Nephron (organoid): ENCODE measurements around the gene FUT3.

Source experiments
- H3K27ac Mint-ChIP-seq, 3 experiments: 2 replicates each; pipeline ENCODE4 v1.8.0; 2020; ENCODE audit warnings: mixed read lengths in 3 of 3, mild to moderate bottlenecking in 2 of 3, moderate library complexity in 1 of 3
- H3K27me3 Mint-ChIP-seq: 2 replicates; pipeline ENCODE4 v1.8.0; 2021; ENCODE audit warnings: low read depth, mild to moderate bottlenecking, moderate library complexity, mixed read lengths
- H3K36me3 Mint-ChIP-seq: 2 replicates; pipeline ENCODE4 v1.8.0; 2020; ENCODE audit warnings: low read depth, mixed read lengths
- H3K4me1 Mint-ChIP-seq: 2 replicates; pipeline ENCODE4 v1.8.0; 2020; ENCODE audit warnings: mixed read lengths
- H3K4me3 Mint-ChIP-seq, 3 experiments: 2 replicates each; pipeline ENCODE4 v1.8.0; 2020; ENCODE audit warnings: mild to moderate bottlenecking in 3 of 3, mixed read lengths in 3 of 3, moderate library complexity in 2 of 3
- H3K9me3 Mint-ChIP-seq: 2 replicates; pipeline ENCODE4 v1.8.0; 2020; ENCODE audit warnings: mixed read lengths
- TF ChIP-seq, protein P1 (sequence below), 3 experiments: fragments of 200-600 bp; sonication (generic); IDR thresholded peaks; one replicate each; pipeline ENCODE4 v1.5.0; 2021; ENCODE audit warnings: antibody characterized with exemption in 3 of 3; ENCODE audit not compliant: unreplicated experiment in 3 of 3

FUT3 gene

DNA sequence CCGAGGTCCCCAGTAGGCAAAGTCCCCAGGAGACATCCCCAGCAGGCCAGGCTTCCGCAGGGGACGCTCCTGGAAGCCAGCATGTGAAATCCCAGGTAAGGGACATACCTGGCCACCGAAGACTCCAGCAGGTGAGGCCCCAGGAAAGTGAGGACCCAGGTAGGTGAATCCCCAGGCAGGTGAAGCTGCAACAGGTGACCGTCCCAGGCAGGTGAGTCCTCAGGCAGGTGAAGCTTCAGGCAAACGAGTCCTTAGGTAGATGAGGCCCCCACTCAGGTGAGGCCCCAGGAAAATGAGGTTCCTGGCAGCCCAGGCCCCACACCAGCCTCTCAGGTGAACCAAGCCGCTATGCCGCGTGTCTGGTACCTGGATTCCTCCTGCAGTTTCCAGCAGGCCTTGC, 20.1 kb downstream of the FUT3 start:
- H3K4me1 Mint-ChIP-seq: peaks cover 12% of the 10 kb centered on the region
- H3K27me3 Mint-ChIP-seq: peaks cover 11% of the 10 kb centered on the region
- H3K9me3 Mint-ChIP-seq: no peaks in the 10 kb centered on the region
- H3K27ac Mint-ChIP-seq: no peak overlapping the region
- H3K36me3 Mint-ChIP-seq: no peaks in the 10 kb centered on the region
- no peak overlapping the region for H3K4me3 Mint-ChIP-seq
- TF ChIP-seq, protein P1, sequence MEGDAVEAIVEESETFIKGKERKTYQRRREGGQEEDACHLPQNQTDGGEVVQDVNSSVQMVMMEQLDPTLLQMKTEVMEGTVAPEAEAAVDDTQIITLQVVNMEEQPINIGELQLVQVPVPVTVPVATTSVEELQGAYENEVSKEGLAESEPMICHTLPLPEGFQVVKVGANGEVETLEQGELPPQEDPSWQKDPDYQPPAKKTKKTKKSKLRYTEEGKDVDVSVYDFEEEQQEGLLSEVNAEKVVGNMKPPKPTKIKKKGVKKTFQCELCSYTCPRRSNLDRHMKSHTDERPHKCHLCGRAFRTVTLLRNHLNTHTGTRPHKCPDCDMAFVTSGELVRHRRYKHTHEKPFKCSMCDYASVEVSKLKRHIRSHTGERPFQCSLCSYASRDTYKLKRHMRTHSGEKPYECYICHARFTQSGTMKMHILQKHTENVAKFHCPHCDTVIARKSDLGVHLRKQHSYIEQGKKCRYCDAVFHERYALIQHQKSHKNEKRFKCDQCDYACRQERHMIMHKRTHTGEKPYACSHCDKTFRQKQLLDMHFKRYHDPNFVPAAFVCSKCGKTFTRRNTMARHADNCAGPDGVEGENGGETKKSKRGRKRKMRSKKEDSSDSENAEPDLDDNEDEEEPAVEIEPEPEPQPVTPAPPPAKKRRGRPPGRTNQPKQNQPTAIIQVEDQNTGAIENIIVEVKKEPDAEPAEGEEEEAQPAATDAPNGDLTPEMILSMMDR (IDR thresholded peaks at IDR 0.05; ENCODE audit: unreplicated experiment in 3 of 3): no peak

DNA sequence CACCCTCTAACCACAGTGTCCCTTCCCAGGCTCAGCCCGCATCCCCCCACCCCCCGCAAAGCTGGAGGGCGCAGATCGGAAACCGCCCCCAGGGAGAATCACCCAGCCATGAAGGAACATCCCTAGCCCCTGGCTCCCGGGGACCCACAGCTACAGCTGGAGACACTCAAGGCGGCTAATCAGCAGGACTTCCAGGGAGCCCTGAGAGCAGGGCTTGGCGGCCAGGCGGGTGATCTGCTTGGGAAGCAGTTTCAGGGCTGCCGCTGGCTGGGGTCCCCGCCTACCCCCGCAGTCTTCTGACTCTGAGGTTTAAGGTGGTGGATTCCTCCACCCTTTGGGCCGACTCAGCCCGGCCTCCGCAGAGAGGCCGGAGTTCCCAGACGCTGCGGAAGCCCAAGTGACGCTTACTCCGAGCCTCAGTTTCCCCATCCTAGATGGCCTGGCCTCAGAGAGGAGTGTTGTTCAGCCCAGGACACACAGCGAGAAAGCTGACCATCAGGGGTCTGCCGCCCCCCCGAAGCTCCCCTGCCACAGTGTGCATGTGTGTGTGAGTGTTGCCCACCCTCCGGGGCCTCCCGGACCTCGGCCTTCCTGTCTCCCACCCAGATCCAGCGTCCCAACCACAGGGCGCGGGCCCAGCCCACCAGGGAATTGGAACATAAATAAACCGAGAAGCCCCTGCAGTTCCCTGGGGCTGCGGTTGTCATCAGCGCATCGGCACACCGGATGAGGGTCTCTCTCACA, 21.5 kb downstream of the FUT3 start:
- peak overlapping the region; percentile 67 to 99 (median 68) for H3K27ac Mint-ChIP-seq
- H3K4me1 Mint-ChIP-seq: peaks cover 12% of the 10 kb centered on the region
- TF ChIP-seq, protein P1 (IDR thresholded peaks at IDR 0.05; ENCODE audit: unreplicated experiment in 3 of 3): no peak
- H3K36me3 Mint-ChIP-seq: no peaks in the 10 kb centered on the region
- H3K27me3 Mint-ChIP-seq: peaks cover 11% of the 10 kb centered on the region
- peak overlapping the region; percentile 74 to 84 (median 77) for H3K4me3 Mint-ChIP-seq
- no peaks in the 10 kb centered on the region for H3K9me3 Mint-ChIP-seq

DNA sequence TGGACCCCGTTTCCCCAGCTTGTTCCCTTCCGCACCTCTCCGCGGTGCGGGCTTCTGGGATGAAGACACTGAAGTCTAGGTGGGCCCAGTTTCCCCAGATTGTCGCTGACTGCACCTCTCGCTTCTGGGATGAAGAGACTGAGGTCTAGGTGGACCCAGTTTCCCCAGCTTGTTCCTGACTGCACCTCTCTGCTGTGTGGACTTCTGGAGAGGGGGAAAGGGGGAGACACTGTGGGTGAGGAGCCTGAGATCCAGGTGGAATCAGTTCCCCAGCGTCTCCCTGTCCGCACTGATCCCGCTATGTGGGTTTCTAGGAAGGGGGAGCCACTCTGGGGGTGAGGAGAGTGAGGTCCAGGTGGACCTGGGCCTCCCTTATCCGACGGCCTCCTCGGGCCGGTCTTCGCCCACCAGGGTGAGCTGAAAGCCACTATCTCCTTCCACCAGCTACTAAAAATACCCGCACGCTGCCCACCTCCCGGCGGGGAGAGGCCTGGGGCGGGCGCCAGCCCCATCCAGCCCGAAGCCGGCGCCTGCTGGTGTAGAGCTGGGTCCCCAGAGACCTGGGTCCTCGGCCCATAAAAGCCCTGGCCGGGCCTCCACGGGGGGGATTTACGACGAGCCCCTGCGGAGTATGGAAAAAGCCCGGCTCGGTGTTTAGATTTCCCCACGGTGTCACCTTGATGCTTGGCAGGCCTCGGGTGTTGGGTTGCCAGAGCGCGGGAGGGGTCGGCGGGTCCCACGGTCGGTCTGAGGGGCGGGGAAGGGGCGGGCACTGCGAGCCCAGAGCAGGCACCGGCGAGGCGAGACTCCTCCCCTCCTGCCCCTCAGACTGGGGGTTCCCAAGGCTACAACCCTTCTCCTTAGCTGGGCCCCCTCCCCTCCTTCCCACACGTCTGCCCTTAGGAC, 22.3 kb downstream of the FUT3 start:
- no peaks in the 10 kb centered on the region for H3K9me3 Mint-ChIP-seq
- H3K4me1 Mint-ChIP-seq: peaks cover 12% of the 10 kb centered on the region
- TF ChIP-seq, protein P1 (IDR thresholded peaks at IDR 0.05; ENCODE audit: unreplicated experiment in 3 of 3): no peak
- peak overlapping the region; percentile 97 to 99 (median 98) for H3K27ac Mint-ChIP-seq
- peaks cover 7% of the 10 kb centered on the region for H3K27me3 Mint-ChIP-seq
- peak overlapping the region; percentile 99 for H3K4me3 Mint-ChIP-seq
- no peaks in the 10 kb centered on the region for H3K36me3 Mint-ChIP-seq

DNA sequence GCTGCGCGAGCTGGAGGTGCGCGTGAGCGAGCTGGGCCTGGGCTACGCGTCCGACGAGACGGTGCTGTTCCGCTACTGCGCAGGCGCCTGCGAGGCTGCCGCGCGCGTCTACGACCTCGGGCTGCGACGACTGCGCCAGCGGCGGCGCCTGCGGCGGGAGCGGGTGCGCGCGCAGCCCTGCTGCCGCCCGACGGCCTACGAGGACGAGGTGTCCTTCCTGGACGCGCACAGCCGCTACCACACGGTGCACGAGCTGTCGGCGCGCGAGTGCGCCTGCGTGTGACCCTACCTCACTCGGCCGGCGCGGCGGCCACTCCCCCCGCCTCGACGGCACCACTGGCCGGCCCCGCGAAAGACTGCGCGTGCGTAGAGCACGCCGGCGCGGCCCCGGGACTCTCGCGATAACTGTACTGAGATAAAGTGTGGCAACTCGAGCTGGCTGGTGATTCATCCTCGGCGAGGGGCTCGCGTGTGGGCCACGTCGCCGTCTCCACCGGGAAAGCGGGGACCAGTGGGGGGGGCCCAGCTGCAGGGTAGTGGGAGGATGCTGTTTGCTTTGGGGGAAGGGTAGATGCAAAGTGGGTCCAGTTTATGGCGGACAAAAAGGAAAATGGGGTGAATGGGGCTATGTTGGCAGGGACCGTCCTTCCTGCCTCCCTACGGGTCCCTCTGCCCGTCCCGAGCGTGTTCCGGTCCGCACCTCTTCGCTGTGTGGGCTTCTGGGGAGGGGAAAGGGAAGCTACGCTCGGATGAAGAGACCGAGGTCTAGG, 23.2 kb downstream of the FUT3 start:
- Mint-ChIP-seq H3K9me3 (no peaks in the 10 kb centered on the region), H3K27ac (peak overlapping the region; percentile 97 to 99 (median 98)), H3K4me1 (peaks cover 12% of the 10 kb centered on the region), H3K27me3 (peaks cover 4% of the 10 kb centered on the region), H3K4me3 (peak overlapping the region; percentile 99), H3K36me3 (no peaks in the 10 kb centered on the region)
- TF ChIP-seq, protein P1 (IDR thresholded peaks at IDR 0.05; ENCODE audit: unreplicated experiment in 3 of 3): no peak

DNA sequence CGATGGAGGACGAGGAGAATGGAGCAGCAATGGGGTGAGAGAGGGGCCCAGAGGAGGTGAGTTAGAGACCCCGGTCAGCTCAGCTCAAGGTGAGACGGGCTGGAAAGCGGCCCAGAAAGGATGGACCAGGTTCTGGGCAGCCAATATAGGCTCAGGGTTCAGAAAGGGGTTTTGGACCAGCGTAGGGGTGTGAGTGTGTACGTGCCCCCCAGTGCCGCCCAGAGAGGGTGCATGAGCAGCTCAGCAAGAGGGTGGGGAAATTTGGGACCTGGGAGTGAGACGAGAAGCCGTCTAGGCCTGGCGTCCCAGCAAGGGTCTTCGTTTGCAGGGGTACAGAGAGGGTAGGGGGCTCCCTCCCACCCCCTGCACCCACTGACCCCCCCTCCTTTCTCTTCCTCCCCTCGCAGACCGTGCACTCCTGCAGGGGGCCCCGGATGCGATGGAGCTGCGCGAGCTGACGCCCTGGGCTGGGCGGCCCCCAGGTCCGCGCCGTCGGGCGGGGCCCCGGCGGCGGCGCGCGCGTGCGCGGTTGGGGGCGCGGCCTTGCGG, 23.8 kb downstream of the FUT3 start:
- Mint-ChIP-seq H3K9me3 (no peaks in the 10 kb centered on the region), H3K27me3 (no peaks in the 10 kb centered on the region), H3K4me1 (peaks cover 12% of the 10 kb centered on the region), H3K36me3 (no peaks in the 10 kb centered on the region), H3K4me3 (peak overlapping the region; percentile 91 to 99 (median 92)), H3K27ac (peak overlapping the region; percentile 79 to 97 (median 96))
- TF ChIP-seq, protein P1 (IDR thresholded peaks at IDR 0.05; ENCODE audit: unreplicated experiment in 3 of 3): no peak
